HepG2 (cell line): Measurements from ENCODE around the gene TNFRSF25. TPM values are rescaled to one million over a fixed set of nuclear protein-coding genes. Genes with fewer than 3 reads are reported as not detected.
A peak's percentile ranks its signal among the peaks of the same experiment; 100 is the strongest.

Source experiments
- AHR ChIP-seq: IDR thresholded peaks from 2 replicates; pipeline ENCODE4 v1.6.1; 2018; ENCODE audit warnings: missing genetic modification reagents, missing compliant biosample characterization
- ARID4A ChIP-seq: sonication (generic); formaldehyde crosslinking; IDR thresholded peaks from 2 replicates; pipeline ENCODE4 v1.5.0; 2020; ENCODE audit warnings: mild to moderate bottlenecking, missing genetic modification reagents, borderline replicate concordance
- CBFB ChIP-seq: sonication (generic); formaldehyde crosslinking; IDR thresholded peaks from 2 replicates; pipeline ENCODE4 v1.4.0; 2020; ENCODE audit warnings: missing genetic modification reagents
- GABPB1 ChIP-seq: IDR thresholded peaks from 2 replicates; pipeline ENCODE4 v1.6.1; 2016; ENCODE audit warnings: mild to moderate bottlenecking, missing genetic modification reagents, moderate library complexity, missing compliant biosample characterization
- KDM2A ChIP-seq: sonication (generic); formaldehyde crosslinking; IDR thresholded peaks from 2 replicates; pipeline ENCODE4 v1.4.0; 2020; ENCODE audit warnings: low read depth, missing genetic modification reagents, borderline replicate concordance
- KLF11 ChIP-seq: IDR thresholded peaks from 2 replicates; pipeline ENCODE4 v1.6.1; 2016; ENCODE audit warnings: missing compliant biosample characterization
- NFRKB ChIP-seq: fragments of 450-650 bp; IDR thresholded peaks from 2 replicates; pipeline ENCODE4 v1.6.1; 2017
- RAD21 ChIP-seq: fragments of 450-650 bp; formaldehyde crosslinking; IDR thresholded peaks from 2 replicates; pipeline ENCODE4 v1.5.0; 2020; ENCODE audit warnings: mild to moderate bottlenecking
- XRCC5 ChIP-seq: fragments of 200-400 bp; formaldehyde crosslinking; optimal IDR thresholded peaks from 2 replicates; pipeline ENCODE3; 2017; ENCODE audit warnings: mild to moderate bottlenecking, low read length
- ZBTB42 ChIP-seq: sonication (generic); formaldehyde crosslinking; IDR thresholded peaks from 2 replicates; pipeline ENCODE4 v1.5.0; 2020; ENCODE audit warnings: mild to moderate bottlenecking, missing genetic modification reagents
- ZBTB7A ChIP-seq: sonication (generic); formaldehyde crosslinking; IDR thresholded peaks from 2 replicates; pipeline ENCODE4 v1.8.0; 2022; ENCODE audit warnings: mild to moderate bottlenecking, missing genetic modification reagents
- ZBTB7B ChIP-seq: sonication (generic); formaldehyde crosslinking; IDR thresholded peaks from 2 replicates; pipeline ENCODE4 v1.4.0; 2020; ENCODE audit warnings: missing genetic modification reagents
- ZNF138 ChIP-seq: sonication (generic); formaldehyde crosslinking; IDR thresholded peaks from 2 replicates; pipeline ENCODE4 v1.5.0; 2020; ENCODE audit warnings: mild to moderate bottlenecking, low read depth, missing genetic modification reagents
- ZNF207 ChIP-seq: fragments of 450-650 bp; IDR thresholded peaks from 2 replicates; pipeline ENCODE4 v1.6.1; 2016; ENCODE audit warnings: antibody characterized with exemption, borderline replicate concordance
- ZNF460 ChIP-seq: sonication (generic); formaldehyde crosslinking; IDR thresholded peaks from 2 replicates; pipeline ENCODE4 v1.5.1; 2020; ENCODE audit warnings: missing genetic modification reagents, mild to moderate bottlenecking, borderline replicate concordance
- ZNF547 ChIP-seq: sonication (generic); formaldehyde crosslinking; IDR thresholded peaks from 2 replicates; pipeline ENCODE4 v1.5.1; 2020; ENCODE audit warnings: mild to moderate bottlenecking, missing genetic modification reagents
- ZNF572 ChIP-seq: sonication (generic); formaldehyde crosslinking; IDR thresholded peaks from 2 replicates; pipeline ENCODE4 v1.5.1; 2020; ENCODE audit warnings: mild to moderate bottlenecking, missing genetic modification reagents
- polyA plus RNA-seq, 8 experiments: library from polyadenylated mRNA; depleted of rRNA in 3 of 8; stranded (reverse) in 7 of 8; unstranded in 1 of 8; fragments of >200 nt; fragmentation: Illumina TruSeq in 4 of 8; extraction: Trizol in 4 of 8; gene quantifications; 2 replicates each; pipeline versions ENCODE4 v1.2.1 to v1.2.3, GENCODE V29; 2011 to 2016; ENCODE audit warnings: low read depth in 4 of 8, missing spikeins in 1 of 8, mixed read lengths in 1 of 8; ENCODE audit not compliant: insufficient read depth in 1 of 8
- total RNA-seq, 5 experiments: library from RNA; depleted of rRNA; stranded (reverse); fragments of >200 nt; fragmentation: Illumina TruSeq; extraction: Trizol; gene quantifications; 2 replicates each; pipeline ENCODE4 v1.2.3, GENCODE V29; 2016; ENCODE audit warnings: low read depth in 1 of 5
- TF ChIP-seq, protein P1 (sequence below), 2 experiments: sonication (generic) in 1 of 2; formaldehyde crosslinking in 1 of 2; IDR thresholded peaks; 2 replicates each; pipeline versions ENCODE4 v1.4.0 to v1.6.1; 2018 to 2020; ENCODE audit warnings: missing genetic modification reagents in 2 of 2, borderline replicate concordance in 1 of 2, low read depth in 1 of 2, mild to moderate bottlenecking in 1 of 2, missing biosample characterization in 1 of 2
- TF ChIP-seq, protein P2 (sequence below): IDR thresholded peaks from 2 replicates; pipeline ENCODE4 v1.6.1; 2016; ENCODE audit warnings: missing genetic modification reagents, missing compliant biosample characterization
- TF ChIP-seq, protein P3 (sequence below): sonication (generic); formaldehyde crosslinking; IDR thresholded peaks from 2 replicates; pipeline ENCODE4 v1.8.0; 2022; ENCODE audit warnings: missing genetic modification reagents, mild to moderate bottlenecking, moderate library complexity, borderline replicate concordance

TNFRSF25 gene
- total and polyA plus RNA-seq, 2 of the 13 experiments (the other 11 are each of a cell fraction or from before 2014, with no cell fraction given), result 1.4 to 1.5 TPM

DNA sequence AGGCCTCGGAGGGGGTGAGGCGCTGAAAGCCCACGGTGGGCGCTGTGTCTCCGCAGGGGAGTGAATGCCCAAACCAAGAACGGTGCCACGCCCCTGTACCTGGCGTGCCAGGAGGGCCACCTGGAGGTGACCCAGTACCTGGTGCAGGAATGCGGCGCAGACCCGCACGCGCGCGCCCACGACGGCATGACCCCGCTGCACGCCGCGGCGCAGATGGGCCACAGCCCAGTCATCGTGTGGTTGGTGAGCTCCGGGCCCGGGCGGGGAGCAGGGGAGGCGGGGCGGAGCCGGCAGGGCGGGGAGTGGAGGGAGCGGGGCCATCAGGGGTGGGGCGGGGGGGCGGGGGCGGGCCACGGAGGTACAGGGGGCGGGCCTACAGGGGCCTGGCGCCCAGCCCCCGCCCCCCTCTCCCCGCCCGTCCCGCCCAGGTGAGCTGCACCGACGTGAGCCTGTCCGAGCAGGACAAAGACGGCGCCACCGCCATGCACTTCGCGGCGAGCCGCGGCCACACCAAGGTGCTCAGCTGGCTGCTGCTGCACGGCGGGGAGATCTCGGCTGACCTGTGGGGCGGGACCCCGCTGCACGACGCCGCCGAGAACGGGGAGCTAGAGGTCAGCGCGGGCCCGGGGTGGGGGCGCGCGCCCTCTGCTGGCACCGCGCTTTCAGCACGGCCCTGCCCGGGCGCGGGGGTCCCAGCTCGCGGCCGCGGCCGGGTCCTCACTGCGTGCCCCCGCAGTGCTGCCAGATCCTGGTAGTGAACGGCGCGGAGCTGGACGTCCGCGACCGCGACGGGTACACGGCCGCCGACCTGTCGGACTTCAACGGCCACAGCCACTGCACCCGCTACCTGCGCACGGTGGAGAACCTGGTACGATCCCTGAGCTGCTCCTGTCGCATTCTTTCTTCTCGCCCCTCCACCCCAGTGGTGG, 25.5 kb downstream of the TNFRSF25 start (continued):
- TF ChIP-seq RAD21 (peak; percentile 46; the same call in 1 of the 2 replicates), KLF11 (CRISPR knock-in tag) (no peak), XRCC5 (no peak), NFRKB (no peak), AHR (CRISPR knock-in tag) (0 out of 2 replicates have a peak, but pooled peaks have one; percentile 31), ZNF138 (CRISPR knock-in tag) (0 out of 2 replicates have a peak, but pooled peaks have one; percentile 47), KDM2A (CRISPR knock-in tag) (peak; percentile 29; the same call in 1 of the 2 replicates), ZNF572 (CRISPR knock-in tag) (no peak), ZBTB7A (CRISPR knock-in tag) (0 out of 2 replicates have a peak, but pooled peaks have one; percentile 40), ARID4A (CRISPR knock-in tag) (peak; percentile 26; the same call in 1 of the 2 replicates), ZNF460 (CRISPR knock-in tag) (no peak), GABPB1 (CRISPR knock-in tag) (0 out of 2 replicates have a peak, but pooled peaks have one; percentile 35), ZBTB7B (CRISPR knock-in tag) (peak; percentile 48; the same call in 1 of the 2 replicates), ZNF207 (no peak), CBFB (CRISPR knock-in tag) (0 out of 2 replicates have a peak, but pooled peaks have one; percentile 36), ZNF547 (no peak), ZBTB42 (CRISPR knock-in tag) (no peak)
- TF ChIP-seq, protein P1, sequence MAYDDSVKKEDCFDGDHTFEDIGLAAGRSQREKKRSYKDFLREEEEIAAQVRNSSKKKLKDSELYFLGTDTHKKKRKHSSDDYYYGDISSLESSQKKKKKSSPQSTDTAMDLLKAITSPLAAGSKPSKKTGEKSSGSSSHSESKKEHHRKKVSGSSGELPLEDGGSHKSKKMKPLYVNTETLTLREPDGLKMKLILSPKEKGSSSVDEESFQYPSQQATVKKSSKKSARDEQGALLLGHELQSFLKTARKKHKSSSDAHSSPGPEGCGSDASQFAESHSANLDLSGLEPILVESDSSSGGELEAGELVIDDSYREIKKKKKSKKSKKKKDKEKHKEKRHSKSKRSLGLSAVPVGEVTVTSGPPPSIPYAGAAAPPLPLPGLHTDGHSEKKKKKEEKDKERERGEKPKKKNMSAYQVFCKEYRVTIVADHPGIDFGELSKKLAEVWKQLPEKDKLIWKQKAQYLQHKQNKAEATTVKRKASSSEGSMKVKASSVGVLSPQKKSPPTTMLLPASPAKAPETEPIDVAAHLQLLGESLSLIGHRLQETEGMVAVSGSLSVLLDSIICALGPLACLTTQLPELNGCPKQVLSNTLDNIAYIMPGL (CRISPR knock-in tag; IDR thresholded peaks at IDR 0.05; ENCODE audit: borderline replicate concordance in 1 of 2, low read depth in 1 of 2), result peak in 1 of 2 experiments; percentile 55; a peak in 2 of 4 replicates
- TF ChIP-seq, protein P2, sequence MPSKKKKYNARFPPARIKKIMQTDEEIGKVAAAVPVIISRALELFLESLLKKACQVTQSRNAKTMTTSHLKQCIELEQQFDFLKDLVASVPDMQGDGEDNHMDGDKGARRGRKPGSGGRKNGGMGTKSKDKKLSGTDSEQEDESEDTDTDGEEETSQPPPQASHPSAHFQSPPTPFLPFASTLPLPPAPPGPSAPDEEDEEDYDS, result no peak
- TF ChIP-seq, protein P3, sequence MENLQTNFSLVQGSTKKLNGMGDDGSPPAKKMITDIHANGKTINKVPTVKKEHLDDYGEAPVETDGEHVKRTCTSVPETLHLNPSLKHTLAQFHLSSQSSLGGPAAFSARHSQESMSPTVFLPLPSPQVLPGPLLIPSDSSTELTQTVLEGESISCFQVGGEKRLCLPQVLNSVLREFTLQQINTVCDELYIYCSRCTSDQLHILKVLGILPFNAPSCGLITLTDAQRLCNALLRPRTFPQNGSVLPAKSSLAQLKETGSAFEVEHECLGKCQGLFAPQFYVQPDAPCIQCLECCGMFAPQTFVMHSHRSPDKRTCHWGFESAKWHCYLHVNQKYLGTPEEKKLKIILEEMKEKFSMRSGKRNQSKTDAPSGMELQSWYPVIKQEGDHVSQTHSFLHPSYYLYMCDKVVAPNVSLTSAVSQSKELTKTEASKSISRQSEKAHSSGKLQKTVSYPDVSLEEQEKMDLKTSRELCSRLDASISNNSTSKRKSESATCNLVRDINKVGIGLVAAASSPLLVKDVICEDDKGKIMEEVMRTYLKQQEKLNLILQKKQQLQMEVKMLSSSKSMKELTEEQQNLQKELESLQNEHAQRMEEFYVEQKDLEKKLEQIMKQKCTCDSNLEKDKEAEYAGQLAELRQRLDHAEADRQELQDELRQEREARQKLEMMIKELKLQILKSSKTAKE, result 0 out of 2 replicates have a peak, but pooled peaks have one; percentile 26
